ELF-1 (cell line): ENCODE results near the gene GSDME.

Experiments
- DNase-seq: peaks from one replicate; pipeline ENCODE4 v3.0.0-alpha.2; 2016; ENCODE audit warnings: low read depth, low spot score

GSDME gene

DNA sequence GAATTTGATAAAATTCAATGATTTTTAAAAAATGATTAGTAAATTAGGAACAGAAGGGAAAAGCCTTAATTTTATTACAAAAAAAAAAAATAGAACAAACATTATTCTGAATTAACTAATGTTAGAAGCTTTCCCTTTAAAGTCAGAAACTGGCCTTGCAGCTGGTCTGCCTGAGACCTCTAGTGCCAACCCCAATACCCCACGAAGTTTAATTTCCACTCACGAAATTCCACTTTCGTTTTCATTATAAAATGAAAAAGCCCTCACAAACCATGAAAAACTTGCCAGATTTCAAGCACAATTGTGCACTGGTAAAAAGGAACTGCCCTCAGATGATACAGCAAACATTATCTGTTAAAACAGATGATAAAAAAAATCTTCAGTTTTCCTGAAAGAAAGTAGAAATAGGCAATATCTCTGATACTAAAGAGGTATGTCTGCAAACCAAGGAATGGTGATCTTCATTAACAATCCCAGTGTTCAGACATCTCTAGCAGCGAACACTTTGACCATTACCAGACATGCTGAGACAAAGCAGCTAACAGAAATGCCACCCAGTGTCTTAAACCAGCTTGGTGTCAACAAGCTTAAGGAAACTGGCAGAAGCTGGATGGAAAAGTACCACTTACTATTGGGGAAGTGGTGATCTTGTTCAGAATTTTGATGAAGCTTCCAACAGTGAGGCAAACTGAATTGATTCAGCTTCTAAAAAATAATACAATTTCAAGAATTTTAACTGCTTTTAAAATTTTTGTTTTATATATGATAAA lies 103.8 kb downstream of the GSDME start:
- no peak for DNase-seq

DNA sequence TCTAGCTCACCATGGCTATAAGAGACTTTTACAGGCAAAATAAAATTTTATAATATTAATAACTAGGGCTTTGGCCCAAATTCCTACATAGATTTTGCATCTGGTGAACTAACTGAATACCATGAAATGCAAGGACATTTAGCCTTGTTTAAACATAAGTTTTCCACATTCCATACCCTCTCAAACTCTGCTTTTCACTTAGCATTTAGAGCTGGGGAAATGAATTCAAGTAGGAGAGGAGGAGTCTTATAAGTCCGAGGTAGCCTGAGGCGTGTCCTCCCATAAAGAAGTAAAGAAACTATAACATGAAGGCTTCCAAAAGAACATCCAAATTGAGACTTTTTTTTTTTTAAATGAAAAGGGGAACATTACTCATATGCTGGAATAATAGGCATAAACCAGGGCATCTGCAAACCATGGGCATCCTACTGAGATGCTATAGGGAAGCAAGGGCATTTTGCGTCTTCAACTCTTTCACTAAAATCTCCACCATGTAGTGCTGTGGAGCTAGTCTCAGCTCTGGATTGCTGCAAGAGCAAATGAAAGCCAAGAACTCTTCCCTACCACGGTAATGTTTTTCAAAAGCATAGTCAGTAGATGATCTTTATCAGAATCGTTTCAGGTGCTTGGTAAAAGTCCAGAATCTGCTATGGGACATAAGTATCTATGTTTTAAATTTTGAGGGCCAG lies 104.9 kb downstream of the GSDME start:
- no peak for DNase-seq
